K562 (cell line): ENCODE data around the gene FTO. TPM values are rescaled to one million over a fixed set of nuclear protein-coding genes. Genes with fewer than 3 reads are reported as not detected.

Experiments
- ADNP ChIP-seq: fragments of 200-800 bp; sonication (Bioruptor generic); IDR thresholded peaks from 2 replicates; pipeline ENCODE4 v1.6.1; 2016; ENCODE audit warnings: missing genetic modification characterization, missing compliant biosample characterization
- DEAF1 ChIP-seq: fragments of 450-650 bp; formaldehyde crosslinking; IDR thresholded peaks from 2 replicates; pipeline ENCODE4 v1.4.0; 2020; ENCODE audit warnings: mild to moderate bottlenecking, moderate library complexity
- PTBP1 ChIP-seq: fragments of 200-400 bp; formaldehyde crosslinking; IDR thresholded peaks from 2 replicates; pipeline ENCODE4 v1.6.1; 2017; ENCODE audit warnings: low read depth, low read length
- SMARCA4 ChIP-seq: fragments of 450-650 bp; IDR thresholded peaks from 2 replicates; pipeline ENCODE4 v1.6.1; 2016
- TAL1 ChIP-seq: fragments of 450-650 bp; IDR thresholded peaks from 2 replicates; pipeline ENCODE4 v1.6.1; 2016; ENCODE audit warnings: mild to moderate bottlenecking
- polyA plus RNA-seq, 8 experiments: library from polyadenylated mRNA; depleted of rRNA in 4 of 8; stranded (reverse) in 5 of 8; unstranded in 3 of 8; fragments of >200 nt; fragmentation: Nextera tagmentation in 2 of 8; fragmentation: Illumina TruSeq in 1 of 8; extraction: Ambion mirVana in 2 of 8; extraction: Trizol in 1 of 8; gene quantifications; 2 replicates each; pipeline versions ENCODE4 v1.2.1 to v1.2.3, GENCODE V29; 2011 to 2014; ENCODE audit warnings: inconsistent platforms in 1 of 8, missing spikeins in 1 of 8
- total RNA-seq, 7 experiments: library from RNA; depleted of rRNA in 6 of 7; stranded (reverse); fragments of >200 nt in 6 of 7; fragmentation: Illumina TruSeq in 2 of 7; extraction: Trizol in 2 of 7; gene quantifications; 2 replicates each; pipeline versions ENCODE4 v1.2.1 to v1.2.3, GENCODE V29; 2011 to 2021; ENCODE audit warnings: low replicate concordance in 1 of 7
- TF ChIP-seq, protein P1 (sequence below): sonication (generic); formaldehyde crosslinking; IDR thresholded peaks from 2 replicates; pipeline ENCODE4 v1.8.0; 2022; ENCODE audit warnings: mild to moderate bottlenecking, missing genetic modification reagents

FTO gene
- total and polyA plus RNA-seq, 9 of the 15 experiments (the other 6 are each of a cell fraction or from before 2014, with no cell fraction given), result 11.3 to 27.7 (median 25.5) TPM

- TF ChIP-seq DEAF1 (CRISPR knock-in tag) (no peak), SMARCA4 (no peak), TAL1 (no peak), ADNP (tag) (no peak), PTBP1 (no peak)
- TF ChIP-seq, protein P1, sequence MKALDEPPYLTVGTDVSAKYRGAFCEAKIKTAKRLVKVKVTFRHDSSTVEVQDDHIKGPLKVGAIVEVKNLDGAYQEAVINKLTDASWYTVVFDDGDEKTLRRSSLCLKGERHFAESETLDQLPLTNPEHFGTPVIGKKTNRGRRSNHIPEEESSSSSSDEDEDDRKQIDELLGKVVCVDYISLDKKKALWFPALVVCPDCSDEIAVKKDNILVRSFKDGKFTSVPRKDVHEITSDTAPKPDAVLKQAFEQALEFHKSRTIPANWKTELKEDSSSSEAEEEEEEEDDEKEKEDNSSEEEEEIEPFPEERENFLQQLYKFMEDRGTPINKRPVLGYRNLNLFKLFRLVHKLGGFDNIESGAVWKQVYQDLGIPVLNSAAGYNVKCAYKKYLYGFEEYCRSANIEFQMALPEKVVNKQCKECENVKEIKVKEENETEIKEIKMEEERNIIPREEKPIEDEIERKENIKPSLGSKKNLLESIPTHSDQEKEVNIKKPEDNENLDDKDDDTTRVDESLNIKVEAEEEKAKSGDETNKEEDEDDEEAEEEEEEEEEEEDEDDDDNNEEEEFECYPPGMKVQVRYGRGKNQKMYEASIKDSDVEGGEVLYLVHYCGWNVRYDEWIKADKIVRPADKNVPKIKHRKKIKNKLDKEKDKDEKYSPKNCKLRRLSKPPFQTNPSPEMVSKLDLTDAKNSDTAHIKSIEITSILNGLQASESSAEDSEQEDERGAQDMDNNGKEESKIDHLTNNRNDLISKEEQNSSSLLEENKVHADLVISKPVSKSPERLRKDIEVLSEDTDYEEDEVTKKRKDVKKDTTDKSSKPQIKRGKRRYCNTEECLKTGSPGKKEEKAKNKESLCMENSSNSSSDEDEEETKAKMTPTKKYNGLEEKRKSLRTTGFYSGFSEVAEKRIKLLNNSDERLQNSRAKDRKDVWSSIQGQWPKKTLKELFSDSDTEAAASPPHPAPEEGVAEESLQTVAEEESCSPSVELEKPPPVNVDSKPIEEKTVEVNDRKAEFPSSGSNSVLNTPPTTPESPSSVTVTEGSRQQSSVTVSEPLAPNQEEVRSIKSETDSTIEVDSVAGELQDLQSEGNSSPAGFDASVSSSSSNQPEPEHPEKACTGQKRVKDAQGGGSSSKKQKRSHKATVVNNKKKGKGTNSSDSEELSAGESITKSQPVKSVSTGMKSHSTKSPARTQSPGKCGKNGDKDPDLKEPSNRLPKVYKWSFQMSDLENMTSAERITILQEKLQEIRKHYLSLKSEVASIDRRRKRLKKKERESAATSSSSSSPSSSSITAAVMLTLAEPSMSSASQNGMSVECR (CRISPR knock-in tag), result no peak
Measured at GRCh38 chr16:54125751-54126655, 422.0 kb downstream of the FTO start (continued).
